Skeletal muscle tissue (tissue), 4 donors: Measurements from ENCODE around the gene RXRA. TPM values are rescaled to one million over a fixed set of nuclear protein-coding genes. Genes with fewer than 3 reads are reported as not detected.

Experiments
- H3K27ac ChIP-seq: one replicate; pipeline ENCODE4 v1.7.0; 2013; ENCODE audit warnings: mild to moderate bottlenecking, low read depth, low read length, inconsistent platforms
- H3K27me3 ChIP-seq, 3 donors: one replicate each; pipeline ENCODE4 v1.7.0; 2013; ENCODE audit warnings: low read length in 3 of 3; ENCODE audit not compliant: control insufficient read depth in 3 of 3, insufficient read depth in 3 of 3
- H3K36me3 ChIP-seq, 3 donors: one replicate each; pipeline ENCODE4 v1.7.0; 2013; ENCODE audit warnings: low read length in 3 of 3; ENCODE audit not compliant: control insufficient read depth in 3 of 3, insufficient read depth in 3 of 3
- H3K4me1 ChIP-seq, 3 donors: one replicate each; pipeline ENCODE4 v1.7.0; 2013; ENCODE audit warnings: low read length in 3 of 3, mild to moderate bottlenecking in 3 of 3; ENCODE audit not compliant: control insufficient read depth in 3 of 3, insufficient read depth in 3 of 3
- H3K4me3 ChIP-seq, 3 donors: one replicate each; pipeline ENCODE4 v1.7.0; 2013; ENCODE audit warnings: low read length in 3 of 3
- H3K9ac ChIP-seq, 3 donors: one replicate each; pipeline ENCODE4 v1.7.0; 2013; ENCODE audit warnings: low read length in 3 of 3, mild to moderate bottlenecking in 3 of 3, moderate library complexity in 2 of 3, low read depth in 1 of 3
- H3K9me3 ChIP-seq, 3 donors: one replicate each; pipeline ENCODE4 v1.7.0; 2013; ENCODE audit warnings: low read length in 3 of 3; ENCODE audit not compliant: control insufficient read depth in 3 of 3
- total RNA-seq: library from RNA; depleted of rRNA; stranded (reverse); fragments of >200 nt; gene quantifications from one replicate; pipeline ENCODE4 v1.2.3, GENCODE V29; 2014
- donor health status: Osteomylitis.

RXRA gene
- total RNA-seq = 11.5 TPM

DNA sequence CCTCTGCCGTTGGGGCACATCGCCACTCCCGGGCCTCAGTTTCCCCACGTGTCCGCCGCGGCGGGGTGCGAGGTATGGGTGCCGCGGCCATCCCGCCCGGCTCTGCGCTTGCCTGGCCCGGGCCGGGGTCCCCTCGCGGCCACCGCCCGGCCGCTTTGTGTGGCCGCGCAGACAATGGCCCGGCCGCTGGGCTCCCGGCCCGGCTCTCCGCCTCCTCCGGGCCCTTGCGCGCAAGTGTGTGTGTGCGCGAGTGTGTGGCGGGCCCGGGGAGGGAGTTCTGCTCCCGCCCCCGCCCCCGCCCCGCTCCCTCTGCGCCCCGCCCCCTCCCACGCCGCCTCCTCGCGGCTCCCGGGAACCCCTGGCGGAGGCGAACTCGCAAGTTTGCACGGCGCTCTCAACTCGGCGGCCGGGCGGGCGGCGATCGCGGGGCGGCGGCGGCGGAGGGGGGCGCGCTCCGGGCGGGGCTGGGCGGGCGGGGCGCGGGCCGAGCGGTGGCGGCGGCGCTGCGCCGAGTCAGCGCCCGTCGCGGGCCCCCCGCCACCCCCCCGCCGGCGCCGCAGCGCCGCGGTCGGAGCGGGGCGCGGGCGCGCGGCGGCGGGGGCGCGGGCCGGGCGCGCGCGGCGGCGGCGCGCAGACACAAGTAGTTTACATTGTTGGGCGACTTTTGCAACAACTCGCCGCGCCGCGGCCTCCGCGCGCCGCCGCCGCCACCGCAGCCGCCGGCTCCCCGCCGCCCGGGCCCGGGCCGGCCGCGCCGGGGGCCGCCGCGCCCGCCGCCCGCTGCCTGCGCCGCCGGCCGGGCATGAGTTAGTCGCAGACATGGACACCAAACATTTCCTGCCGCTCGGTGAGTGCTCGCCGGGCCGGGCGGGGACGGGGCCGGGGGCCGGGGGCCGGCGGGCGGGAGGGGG, at the start of gene RXRA:
RXRA (plus strand) TSS at position 643 of the 911 bp plus-strand sequence; CDS start at position 820, 177 bp downstream.
- Histone ChIP-seq H3K27ac (peak within 1 kb of the TSS; percentile 94), H3K4me1 (peaks cover 48 to 58% (median 57%) of the 10 kb centered on the region in 3 donors), H3K36me3 (no peaks in the 10 kb centered on the region), H3K9ac (peak within 1 kb of the TSS; percentile 90 to 99 (median 93)), H3K27me3 (no peaks in the 10 kb centered on the region), H3K9me3 (no peaks in the 10 kb centered on the region), H3K4me3 (peak within 1 kb of the TSS; percentile 79 to 88 (median 82))

DNA sequence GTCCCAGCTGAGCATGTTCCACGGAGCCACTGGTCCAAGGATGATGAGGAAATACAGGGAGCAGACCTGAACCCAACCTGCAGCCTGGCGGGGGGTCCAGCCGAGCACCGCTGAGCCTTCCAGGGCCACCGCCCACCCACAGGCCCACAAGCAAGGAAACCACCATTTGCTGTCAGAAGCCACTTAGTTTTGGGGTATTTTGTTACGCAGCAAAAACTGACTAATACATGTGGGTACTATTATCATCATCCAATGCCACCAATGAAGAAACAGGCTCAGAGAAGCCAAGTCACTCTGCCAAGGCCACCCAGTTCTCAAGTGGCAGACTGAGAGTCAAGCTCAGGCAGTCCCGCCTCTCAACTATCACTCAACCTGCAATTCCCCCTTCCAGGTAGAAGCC, 48.0 kb upstream of the RXRA start:
- Histone ChIP-seq H3K27me3 (peaks cover 0 to 2% (median 0%) of the 10 kb centered on the region in 3 donors), H3K4me3 (no peak overlapping the region), H3K9ac (no peak overlapping the region)

DNA sequence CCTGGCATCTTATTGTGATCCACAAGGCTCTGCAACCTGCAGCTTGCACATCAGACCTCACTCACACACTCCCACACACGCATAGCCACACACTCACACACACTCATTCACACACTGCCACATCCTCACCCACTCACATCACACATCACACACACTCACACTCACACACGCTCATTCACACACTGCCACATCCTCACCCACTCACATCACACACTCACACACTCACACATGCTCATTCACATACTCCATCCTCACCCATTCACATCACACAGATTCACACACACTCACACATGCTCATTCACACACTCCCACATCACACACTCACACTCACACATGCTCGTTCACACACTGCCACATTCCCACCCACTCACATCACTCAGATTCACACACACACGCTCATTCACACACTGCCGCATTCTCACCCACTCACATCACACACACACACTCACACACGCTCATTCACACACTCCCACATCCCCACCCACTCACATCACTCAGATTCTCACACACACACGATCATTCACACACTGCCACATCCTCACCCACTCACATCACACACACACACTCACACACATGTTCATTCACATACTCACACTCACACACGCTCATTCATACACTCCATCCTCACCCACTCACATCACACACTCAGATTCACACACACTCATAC, 47.1 kb upstream of the RXRA start:
- Histone ChIP-seq H3K27me3 (peaks cover 0 to 2% (median 0%) of the 10 kb centered on the region in 3 donors), H3K9ac (no peak overlapping the region), H3K36me3 (no peaks in the 10 kb centered on the region), H3K4me1 (peaks cover 13 to 19% (median 17%) of the 10 kb centered on the region in 3 donors), H3K9me3 (peaks cover 0 to 4% (median 0%) of the 10 kb centered on the region in 3 donors), H3K4me3 (no peak overlapping the region), H3K27ac (no peak overlapping the region)

More for the DNA sequence above, 48.0 kb upstream of the RXRA start:
- H3K9me3 ChIP-seq = peaks cover 0 to 4% (median 0%) of the 10 kb centered on the region in 3 donors
- H3K36me3 ChIP-seq = no peaks in the 10 kb centered on the region
- H3K27ac ChIP-seq = no peak overlapping the region
- peaks cover 5 to 11% (median 9%) of the 10 kb centered on the region in 3 donors for H3K4me1 ChIP-seq

DNA sequence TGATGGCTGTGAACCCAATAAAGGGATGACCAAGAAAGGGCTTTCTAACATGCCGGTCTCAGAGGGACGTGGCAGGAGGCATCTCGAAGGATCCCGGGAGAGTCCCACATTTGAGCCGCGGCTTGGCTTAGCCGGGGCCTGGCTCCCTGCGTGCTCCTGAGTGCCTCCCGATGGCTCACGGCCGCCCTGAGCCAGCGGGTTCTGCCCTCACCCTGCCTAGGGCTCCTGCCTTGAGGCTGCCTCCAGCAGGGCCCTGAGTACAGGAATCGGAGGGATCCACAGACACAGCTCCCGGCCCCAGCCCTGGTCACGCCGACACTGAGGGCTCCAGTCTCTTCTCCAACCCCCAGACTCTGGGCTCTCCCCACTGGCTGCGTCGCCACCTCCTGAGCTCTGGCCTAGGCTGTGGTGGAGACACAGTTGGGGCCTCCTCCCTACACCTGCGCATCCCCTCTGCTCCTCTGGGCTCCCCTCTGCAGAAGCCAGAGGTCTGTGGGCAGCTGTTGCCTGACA, 44.1 kb upstream of the RXRA start:
- H3K27ac ChIP-seq = no peak overlapping the region
- H3K9me3 ChIP-seq = peaks cover 0 to 4% (median 0%) of the 10 kb centered on the region in 3 donors
- no peaks in the 10 kb centered on the region for H3K27me3 ChIP-seq
- H3K4me1 ChIP-seq = peaks cover 20 to 41% (median 32%) of the 10 kb centered on the region in 3 donors
- H3K9ac ChIP-seq = no peak overlapping the region
- no peak overlapping the region for H3K4me3 ChIP-seq
- no peaks in the 10 kb centered on the region for H3K36me3 ChIP-seq

DNA sequence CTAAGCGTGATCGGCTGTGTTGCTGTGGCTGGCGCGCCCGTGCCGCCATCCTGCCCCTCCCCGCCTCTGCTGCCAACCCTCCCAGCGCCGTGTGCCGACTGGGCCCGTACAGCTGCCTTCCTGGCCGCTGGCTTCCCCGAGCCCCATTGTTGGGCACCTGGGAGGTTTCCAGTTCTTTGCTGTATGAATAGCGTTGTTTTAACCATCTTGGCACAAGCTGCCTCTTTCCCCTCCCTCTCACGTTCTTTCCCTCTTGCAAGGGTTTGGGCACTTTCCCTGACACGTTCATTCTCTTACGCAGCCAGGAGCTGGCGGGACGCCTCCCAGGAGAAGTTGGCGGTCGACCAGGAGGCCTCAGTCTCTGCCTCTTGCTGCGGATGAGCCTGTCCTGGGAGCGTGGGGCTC, 43.1 kb upstream of the RXRA start:
- peak overlapping the region in 2 of 3 donors; percentile 32 to 58 for H3K4me3 ChIP-seq
- H3K9ac ChIP-seq = peak overlapping the region; percentile 45 to 68 (median 57)
- peaks cover 0 to 3% (median 0%) of the 10 kb centered on the region in 3 donors for H3K9me3 ChIP-seq
- H3K36me3 ChIP-seq = no peaks in the 10 kb centered on the region
- H3K27ac ChIP-seq = peak overlapping the region; percentile 30
- peaks cover 20 to 41% (median 32%) of the 10 kb centered on the region in 3 donors for H3K4me1 ChIP-seq
- no peaks in the 10 kb centered on the region for H3K27me3 ChIP-seq

DNA sequence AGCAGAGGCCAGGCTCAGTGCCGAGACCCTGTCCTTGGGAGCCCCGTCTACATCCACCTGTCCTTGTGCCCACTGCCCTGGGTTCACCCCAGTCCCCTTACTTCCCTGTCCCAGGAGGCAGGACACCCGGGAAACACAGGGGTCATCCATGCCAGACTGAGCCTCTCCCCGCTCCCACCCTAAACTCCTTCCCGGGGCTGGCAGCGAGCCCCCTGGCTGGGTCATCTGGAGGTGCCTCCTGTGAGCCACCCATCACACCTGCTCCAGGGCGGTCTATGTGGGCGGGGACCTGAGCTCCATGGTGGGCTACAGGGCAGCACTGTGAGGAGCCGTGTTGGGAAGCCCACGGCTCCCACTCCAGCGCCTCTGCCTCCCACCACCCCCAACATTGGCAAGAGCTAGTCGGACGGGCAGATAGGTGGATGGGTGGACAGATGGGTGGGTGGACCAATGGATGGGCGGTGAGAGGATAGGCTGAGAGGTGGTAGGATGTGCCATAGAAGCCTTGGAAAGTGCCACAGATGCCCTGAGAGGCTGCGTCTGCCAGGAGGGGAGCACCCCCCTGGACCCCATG, 42.5 kb upstream of the RXRA start:
- H3K9me3 ChIP-seq = no peaks in the 10 kb centered on the region
- peak overlapping the region in 2 of 3 donors; percentile 14 to 74 for H3K9ac ChIP-seq
- H3K4me3 ChIP-seq = peak overlapping the region in 1 of 3 donors; percentile 32
- H3K27me3 ChIP-seq = no peaks in the 10 kb centered on the region
- no peaks in the 10 kb centered on the region for H3K36me3 ChIP-seq
- peaks cover 20 to 41% (median 32%) of the 10 kb centered on the region in 3 donors for H3K4me1 ChIP-seq
- peak overlapping the region; percentile 47 for H3K27ac ChIP-seq

DNA sequence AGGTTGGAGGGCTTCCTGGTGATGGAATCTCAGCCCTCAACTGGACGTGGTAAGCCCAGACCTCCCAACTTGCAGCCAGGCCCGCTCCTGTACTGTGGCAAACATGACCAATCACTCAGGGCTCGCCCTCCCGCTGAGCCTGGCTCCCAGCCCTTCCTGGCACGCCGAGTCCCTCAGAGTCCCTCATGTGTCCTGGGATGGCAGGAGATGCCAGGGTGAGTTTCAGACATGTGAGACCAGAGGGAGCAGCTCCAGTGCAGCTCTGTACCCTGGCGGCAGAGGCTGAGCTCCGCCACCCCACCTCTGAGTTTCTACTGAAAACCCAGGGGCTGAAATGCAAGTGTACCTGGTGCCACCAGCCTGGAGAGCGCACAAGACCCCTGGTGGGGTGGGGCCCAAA, 42.0 kb upstream of the RXRA start:
- H3K9me3 ChIP-seq = no peaks in the 10 kb centered on the region
- peak overlapping the region; percentile 14 to 76 (median 20) for H3K9ac ChIP-seq
- H3K36me3 ChIP-seq = no peaks in the 10 kb centered on the region
- no peak overlapping the region for H3K4me3 ChIP-seq
- H3K27ac ChIP-seq = peak overlapping the region; percentile 47
- no peaks in the 10 kb centered on the region for H3K27me3 ChIP-seq
- H3K4me1 ChIP-seq = peaks cover 20 to 41% (median 32%) of the 10 kb centered on the region in 3 donors

DNA sequence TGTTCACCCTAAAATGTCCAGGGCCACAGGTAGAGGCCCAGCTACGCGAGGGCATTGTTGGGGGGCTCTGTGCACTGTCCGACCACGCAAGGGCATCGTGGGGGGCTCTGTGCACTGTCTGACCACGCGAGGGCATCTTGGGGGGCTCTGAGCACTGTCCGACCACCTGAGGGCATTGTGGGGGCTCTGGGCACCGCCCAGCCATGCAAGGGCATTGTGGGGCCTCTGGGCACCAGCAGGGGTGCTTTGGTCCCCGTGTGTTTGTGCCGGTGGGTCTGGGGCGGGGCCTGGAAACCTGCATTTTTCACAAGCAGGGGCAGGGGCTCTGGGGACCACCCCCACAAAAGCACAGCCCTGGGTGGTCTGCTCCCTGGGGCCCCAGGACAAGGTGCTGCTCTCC, 41.5 kb upstream of the RXRA start:
- Histone ChIP-seq H3K27me3 (peaks cover 0 to 3% (median 0%) of the 10 kb centered on the region in 3 donors), H3K36me3 (no peaks in the 10 kb centered on the region), H3K4me3 (no peak overlapping the region), H3K9me3 (no peaks in the 10 kb centered on the region), H3K9ac (peak overlapping the region in 2 of 3 donors; percentile 14 to 76), H3K4me1 (peaks cover 20 to 41% (median 32%) of the 10 kb centered on the region in 3 donors), H3K27ac (no peak overlapping the region)

DNA sequence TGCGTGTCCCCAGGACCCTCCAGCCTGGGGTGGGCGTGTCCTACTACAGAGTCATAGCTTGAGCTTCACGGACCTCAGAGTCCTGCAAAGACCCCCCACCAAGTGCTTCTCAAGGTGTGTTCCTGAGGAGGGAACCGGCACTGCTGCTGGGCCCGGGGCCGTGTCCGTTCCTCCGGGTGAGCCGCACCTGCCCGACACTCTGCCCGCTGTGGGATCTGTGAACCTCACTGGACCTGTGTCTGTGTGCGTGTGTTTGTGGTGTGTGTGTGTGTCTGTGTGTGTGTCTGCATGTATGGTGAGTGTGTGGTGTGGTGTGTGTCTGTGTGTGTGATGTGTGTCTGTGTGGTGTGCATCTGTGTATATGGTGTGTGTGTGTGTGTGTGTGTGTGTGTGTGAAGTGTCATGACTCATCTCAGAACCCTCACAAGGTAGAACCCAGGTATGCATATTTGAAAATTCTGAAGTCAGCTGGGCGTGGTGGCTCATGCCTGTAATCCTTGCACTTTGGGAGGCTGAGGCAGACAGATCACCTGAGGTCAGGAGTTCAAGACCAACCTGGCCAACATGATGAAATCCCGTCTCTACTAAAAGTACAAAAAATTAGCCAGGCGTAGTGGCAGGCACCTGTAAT, 40.9 kb upstream of the RXRA start:
- Histone ChIP-seq H3K9ac (peak overlapping the region in 1 of 3 donors; percentile 76), H3K9me3 (no peaks in the 10 kb centered on the region), H3K4me3 (no peak overlapping the region), H3K4me1 (peaks cover 20 to 41% (median 32%) of the 10 kb centered on the region in 3 donors), H3K27ac (no peak overlapping the region), H3K36me3 (no peaks in the 10 kb centered on the region), H3K27me3 (peaks cover 0 to 4% (median 0%) of the 10 kb centered on the region in 3 donors)
